Caco-2 (cell line): Measurements from ENCODE around the gene DPP4. TPM values are rescaled to one million over a fixed set of nuclear protein-coding genes. Genes with fewer than 3 reads are reported as not detected.
A peak's percentile ranks its signal among the peaks of the same experiment; 100 is the strongest.

Experiments
- BruUV-seq: library from RNA; stranded (reverse); fragments of 400-500 nt; replicated peaks from 2 replicates; lab custom pipeline; 2021; lab: Mats Ljungman, UMichigan
- CTCF ChIA-PET: fragments of 300-600 bp; sonication (Branson Sonifier 250); formaldehyde crosslinking; loops from one replicate; lab custom pipeline; 2022; ENCODE audit warnings: antibody characterized with exemption; lab: Charles Lee
- POLR2A ChIA-PET: fragments of 300-600 bp; sonication (Branson Sonifier 250); formaldehyde crosslinking; loops from one replicate; lab custom pipeline; 2022; ENCODE audit warnings: antibody characterized with exemption; lab: Charles Lee
- DNase-seq, 2 experiments: peaks; one replicate each; pipeline versions ENCODE4 v3.0.0 to v3.0.0-alpha.2; 2020 to 2022
- H3K27me3 ChIP-seq: replicated peaks from 2 replicates; pipeline ENCODE4 v1.6.0; 2011; ENCODE audit warnings: low read length; ENCODE audit not compliant: control insufficient read depth, insufficient read depth
- H3K36me3 ChIP-seq: 2 replicates; pipeline ENCODE4 v1.5.1; 2011; ENCODE audit warnings: low read length; ENCODE audit not compliant: control insufficient read depth, insufficient read depth
- H3K4me1 ChIP-seq: fragments of 250-450 bp; sonication (Bioruptor Pico); 2 replicates; pipeline ENCODE4 v1.5.1; 2020; ENCODE audit warnings: mild to moderate bottlenecking
- H3K4me3 ChIP-seq: 2 replicates; pipeline ENCODE4 v1.5.1; 2011; ENCODE audit warnings: low read depth, mild to moderate bottlenecking, control low read depth, low read length
- H3K9me3 ChIP-seq: fragments of 250-450 bp; sonication (Bioruptor Pico); 2 replicates; pipeline ENCODE4 v1.5.1; 2020; ENCODE audit warnings: mild to moderate bottlenecking, moderate library complexity
- H3K27ac Mint-ChIP-seq: one replicate; pipeline ENCODE4 v1.8.0; 2022; ENCODE audit warnings: mixed read lengths; ENCODE audit not compliant: unreplicated experiment
- H3K27me3 Mint-ChIP-seq: one replicate; pipeline ENCODE4 v1.8.0; 2022; ENCODE audit warnings: mixed read lengths; ENCODE audit not compliant: insufficient read depth, unreplicated experiment
- H3K36me3 Mint-ChIP-seq: one replicate; pipeline ENCODE4 v1.8.0; 2022; ENCODE audit warnings: mild to moderate bottlenecking, mixed read lengths; ENCODE audit not compliant: insufficient read depth, unreplicated experiment
- H3K4me1 Mint-ChIP-seq: one replicate; pipeline ENCODE4 v1.8.0; 2022; ENCODE audit warnings: low read depth, mixed read lengths; ENCODE audit not compliant: unreplicated experiment
- H3K4me3 Mint-ChIP-seq: one replicate; pipeline ENCODE4 v1.8.0; 2022; ENCODE audit warnings: mild to moderate bottlenecking, moderate library complexity, mixed read lengths; ENCODE audit not compliant: unreplicated experiment
- H3K9me3 Mint-ChIP-seq: one replicate; pipeline ENCODE4 v1.8.0; 2022; ENCODE audit warnings: mixed read lengths; ENCODE audit not compliant: unreplicated experiment
- intact Hi-C: fragments of 100-400 bp; cut with micrococcal nuclease; formaldehyde crosslinking; loops from one replicate; pipeline ENCODE4 v1.10.0; 2022; ENCODE audit not compliant: unreplicated experiment
- total RNA-seq: library from RNA; stranded (reverse); gene quantifications from 2 replicates; pipeline ENCODE4 v1.2.3, GENCODE V29; 2022
- TF ChIP-seq, protein P1 (sequence below), 2 experiments: fragments of 200-600 bp in 1 of 2; IDR thresholded peaks; 1 replicate in 1 of 2; 2 replicates in 1 of 2; pipeline versions ENCODE4 v1.5.1 to v1.8.0; 2011 to 2022; ENCODE audit warnings: antibody characterized with exemption in 1 of 2, control low read depth in 1 of 2, inconsistent platforms in 1 of 2, low read depth in 1 of 2, low read length in 1 of 2, mild to moderate bottlenecking in 1 of 2, moderate library complexity in 1 of 2; ENCODE audit not compliant: insufficient read depth in 1 of 2, severe bottlenecking in 1 of 2, unreplicated experiment in 1 of 2

Gene DPP4
- total RNA-seq, 1 experiment from 2014 or later, result 190 TPM

DNA sequence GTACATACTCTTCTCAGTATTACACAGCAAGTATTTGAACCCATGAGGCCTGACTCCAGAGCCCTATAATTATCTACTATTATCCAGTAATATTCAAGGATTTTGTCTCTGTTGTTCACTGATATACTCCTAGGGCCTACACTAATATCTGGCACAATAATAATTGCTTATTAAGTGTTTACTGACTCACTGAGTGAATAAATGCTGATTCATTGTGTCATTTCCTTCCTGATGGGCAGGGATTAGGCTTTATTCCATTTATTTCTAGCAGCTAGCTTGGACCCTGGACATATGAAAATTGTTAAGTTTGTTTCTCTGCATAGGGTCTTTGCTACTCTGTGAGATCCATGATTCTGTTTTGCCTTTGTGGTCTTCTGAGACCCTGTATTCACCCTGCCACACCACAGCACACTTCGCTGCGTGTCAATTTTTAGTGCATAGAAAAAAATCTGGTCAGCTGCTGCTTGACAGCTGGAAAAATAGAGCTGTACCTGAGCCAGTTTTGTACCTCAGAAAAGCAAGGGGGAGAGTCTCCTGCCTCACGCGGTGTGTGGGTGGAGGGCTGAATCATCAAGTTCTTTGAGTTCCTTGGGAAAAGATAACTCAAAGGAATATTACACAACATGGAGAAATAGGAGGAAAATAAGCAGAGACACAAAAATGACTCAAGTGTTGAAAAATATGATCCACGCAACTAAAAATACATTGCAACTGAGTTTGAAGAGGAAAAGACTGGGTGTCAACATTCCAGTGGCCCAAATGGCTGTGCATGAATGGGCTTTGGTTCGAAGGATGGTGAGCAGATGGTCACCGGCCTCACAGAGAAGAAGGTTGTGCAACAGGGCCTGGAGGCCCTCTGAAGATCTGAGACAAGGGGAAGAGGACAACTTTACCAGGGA lies 18.9 kb upstream of the DPP4 start:
- DNase-seq, result no peak
- intact Hi-C loops, result no loop called here
- Mint-ChIP-seq H3K27ac (no peak overlapping the region), H3K36me3 (no peaks in the 10 kb centered on the region), H3K4me3 (no peak overlapping the region), H3K9me3 (no peaks in the 10 kb centered on the region), H3K27me3 (no peaks in the 10 kb centered on the region), H3K4me1 (peaks cover 44% of the 10 kb centered on the region)
- no TSS peak for BruUV-seq
- ChIA-PET CTCF (no interaction called here), POLR2A (no interaction called here)
- TF ChIP-seq, protein P1, sequence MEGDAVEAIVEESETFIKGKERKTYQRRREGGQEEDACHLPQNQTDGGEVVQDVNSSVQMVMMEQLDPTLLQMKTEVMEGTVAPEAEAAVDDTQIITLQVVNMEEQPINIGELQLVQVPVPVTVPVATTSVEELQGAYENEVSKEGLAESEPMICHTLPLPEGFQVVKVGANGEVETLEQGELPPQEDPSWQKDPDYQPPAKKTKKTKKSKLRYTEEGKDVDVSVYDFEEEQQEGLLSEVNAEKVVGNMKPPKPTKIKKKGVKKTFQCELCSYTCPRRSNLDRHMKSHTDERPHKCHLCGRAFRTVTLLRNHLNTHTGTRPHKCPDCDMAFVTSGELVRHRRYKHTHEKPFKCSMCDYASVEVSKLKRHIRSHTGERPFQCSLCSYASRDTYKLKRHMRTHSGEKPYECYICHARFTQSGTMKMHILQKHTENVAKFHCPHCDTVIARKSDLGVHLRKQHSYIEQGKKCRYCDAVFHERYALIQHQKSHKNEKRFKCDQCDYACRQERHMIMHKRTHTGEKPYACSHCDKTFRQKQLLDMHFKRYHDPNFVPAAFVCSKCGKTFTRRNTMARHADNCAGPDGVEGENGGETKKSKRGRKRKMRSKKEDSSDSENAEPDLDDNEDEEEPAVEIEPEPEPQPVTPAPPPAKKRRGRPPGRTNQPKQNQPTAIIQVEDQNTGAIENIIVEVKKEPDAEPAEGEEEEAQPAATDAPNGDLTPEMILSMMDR (IDR thresholded peaks at IDR 0.05; ENCODE audit: insufficient read depth in 1 of 2, low read depth in 1 of 2, low read length in 1 of 2, severe bottlenecking in 1 of 2, unreplicated experiment in 1 of 2), result no peak
- H3K4me3 ChIP-seq, result no peak overlapping the region
- H3K36me3 ChIP-seq, result no peaks in the 10 kb centered on the region
- 0 out of 2 replicates have a peak, but pooled peaks cover 3% of the 10 kb centered on the region for H3K9me3 ChIP-seq
- no peaks in the 10 kb centered on the region for H3K27me3 ChIP-seq
- peaks cover 41% of the 10 kb centered on the region for H3K4me1 ChIP-seq

DNA sequence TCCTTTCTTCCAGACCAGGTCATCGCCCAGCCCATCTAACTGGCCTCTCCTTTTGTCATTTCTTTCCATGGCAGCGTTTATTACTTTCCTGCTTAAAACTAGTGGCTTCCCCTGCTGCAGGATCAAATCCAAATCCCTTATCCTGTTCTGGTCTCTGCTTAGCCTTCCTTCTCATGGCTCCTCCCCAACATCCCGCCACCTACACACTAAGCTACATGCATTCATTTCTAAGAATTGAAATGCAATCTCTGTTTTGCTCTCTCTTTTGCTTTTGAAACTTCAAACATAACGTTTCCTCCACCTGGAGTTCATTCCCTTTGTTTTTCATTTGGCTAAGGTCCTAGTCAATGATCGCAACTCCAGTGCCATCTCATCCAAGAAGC lies 18.0 kb upstream of the DPP4 start:
- peaks cover 40% of the 10 kb centered on the region for H3K4me1 Mint-ChIP-seq
- Histone ChIP-seq H3K27me3 (no peaks in the 10 kb centered on the region), H3K4me1 (peaks cover 42% of the 10 kb centered on the region), H3K9me3 (0 out of 2 replicates have a peak, but pooled peaks cover 3% of the 10 kb centered on the region), H3K4me3 (no peak overlapping the region), H3K36me3 (no peaks in the 10 kb centered on the region)
- intact Hi-C loops, result no loop called here
- no peak for DNase-seq
- BruUV-seq, result no TSS peak
- H3K4me3 Mint-ChIP-seq, result no peak overlapping the region
- TF ChIP-seq, protein P1 (IDR thresholded peaks at IDR 0.05; ENCODE audit: insufficient read depth in 1 of 2, low read depth in 1 of 2, low read length in 1 of 2, severe bottlenecking in 1 of 2, unreplicated experiment in 1 of 2), result no peak
- ChIA-PET POLR2A (no interaction called here), CTCF (no interaction called here)
- no peaks in the 10 kb centered on the region for H3K27me3 Mint-ChIP-seq
- no peaks in the 10 kb centered on the region for H3K9me3 Mint-ChIP-seq
- peak overlapping the region; percentile 11 for H3K27ac Mint-ChIP-seq
- no peaks in the 10 kb centered on the region for H3K36me3 Mint-ChIP-seq

DNA sequence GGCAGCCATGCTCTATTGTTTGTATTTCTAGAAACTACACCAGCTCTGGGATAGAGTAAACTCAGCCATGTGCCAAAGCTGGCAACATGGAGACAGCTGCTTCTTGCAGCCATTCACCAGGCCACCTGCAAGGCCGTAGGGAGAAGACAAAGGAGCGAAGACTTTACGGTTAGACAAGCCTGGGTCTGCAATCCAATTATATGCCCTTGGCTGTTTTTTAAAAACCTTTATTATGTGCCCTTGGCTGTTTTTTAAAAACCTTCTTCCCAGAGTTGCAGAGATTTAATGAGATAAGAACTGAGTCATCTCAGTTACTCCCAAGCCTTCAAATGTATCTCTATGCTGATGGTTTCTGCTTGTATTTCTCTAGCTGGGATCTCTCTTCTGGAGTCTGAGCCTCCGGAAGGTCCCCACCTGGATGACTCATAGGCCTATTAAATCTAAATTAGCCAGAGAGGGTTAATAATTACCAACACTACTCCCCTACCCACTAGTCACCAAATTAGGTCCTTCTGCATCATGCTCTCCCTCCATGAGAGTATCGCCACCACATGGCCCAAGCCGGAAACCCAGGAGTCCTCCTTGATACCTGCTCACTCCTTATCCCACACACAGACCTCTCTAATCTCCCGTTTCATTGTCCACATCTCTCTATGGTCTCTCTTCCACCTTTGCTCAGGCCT lies 17.5 kb upstream of the DPP4 start:
- no TSS peak for BruUV-seq
- Histone ChIP-seq H3K4me3 (no peak overlapping the region), H3K4me1 (peaks cover 48% of the 10 kb centered on the region), H3K9me3 (0 out of 2 replicates have a peak, but pooled peaks cover 3% of the 10 kb centered on the region), H3K36me3 (no peaks in the 10 kb centered on the region), H3K27me3 (no peaks in the 10 kb centered on the region)
- Mint-ChIP-seq H3K9me3 (no peaks in the 10 kb centered on the region), H3K27ac (peak overlapping the region; percentile 11), H3K36me3 (no peaks in the 10 kb centered on the region), H3K27me3 (no peaks in the 10 kb centered on the region), H3K4me1 (peaks cover 40% of the 10 kb centered on the region), H3K4me3 (no peak overlapping the region)
- CTCF ChIA-PET, result interaction anchor here (0.9 to 1.1 kb wide), 2 partner anchors 25 to 33 kb away, joined by 5 to 7 read pairs; no protein-coding TSS in a partner anchor
- TF ChIP-seq, protein P1 (IDR thresholded peaks at IDR 0.05; ENCODE audit: insufficient read depth in 1 of 2, low read depth in 1 of 2, low read length in 1 of 2, severe bottlenecking in 1 of 2, unreplicated experiment in 1 of 2), result peak in 1 of 2 experiments; percentile 88
- POLR2A ChIA-PET, result no interaction called here
- peak; percentile 85 to 91 for DNase-seq
- intact Hi-C loops, result loop anchor here (1.0 to 2.0 kb wide), 7 partner anchors 16 to 81 kb away; partner anchors contain the start of gene DPP4
